B cell (primary cell): ENCODE results near the gene EXOC7. TPM values are rescaled to one million over a fixed set of nuclear protein-coding genes. Genes with fewer than 3 reads are reported as not detected.

Experiments used
- ATAC-seq: fragments of 200-7000 bp; cut with Tn5 transposase; one replicate; pipeline ENCODE4 v1.10.0; 2021; ENCODE audit warnings: low read depth, mild to moderate bottlenecking, moderate number of reproducible peaks, moderate library complexity
- CTCF ChIA-PET: fragments of 350-600 bp; sonication (Branson Sonifier 250); formaldehyde crosslinking; loops from one replicate; lab custom pipeline; 2021; ENCODE audit warnings: antibody characterized with exemption, inconsistent platforms; lab: Charles Lee
- POLR2A ChIA-PET: fragments of 350-600 bp; sonication (Branson Sonifier 250); formaldehyde crosslinking; loops from one replicate; lab custom pipeline; 2021; ENCODE audit warnings: antibody characterized with exemption; lab: Charles Lee
- DNase-seq: peaks from one replicate; pipeline ENCODE4 v3.0.0; 2013
- H2AFZ ChIP-seq: 2 replicates; pipeline ENCODE4 v1.6.1; 2012; ENCODE audit warnings: mild to moderate bottlenecking, low read depth, low read length; ENCODE audit not compliant: insufficient read depth, poor library complexity, severe bottlenecking
- H3K27ac ChIP-seq, 2 donors: 1 replicate in 1 of 2; 2 replicates in 1 of 2; pipeline ENCODE4 v1.5.1; 2012 to 2013; ENCODE audit warnings: low read length in 2 of 2, mild to moderate bottlenecking in 2 of 2, moderate library complexity in 1 of 2
- H3K27me3 ChIP-seq, 4 experiments: fragments of 200-600 bp in 1 of 4; sonication (generic) in 1 of 4; replicated peaks in 1 of 4; 1 replicate in 2 of 4; 2 replicates in 2 of 4; pipeline versions ENCODE4 v1.6.1 to v1.7.0; 2013 to 2016; ENCODE audit warnings: low read length in 3 of 4, mild to moderate bottlenecking in 2 of 4, mixed read lengths in 1 of 4, moderate library complexity in 1 of 4; ENCODE audit not compliant: insufficient read depth in 4 of 4, control insufficient read depth in 3 of 4; ENCODE audit errors: control extremely low read depth in 1 of 4
- H3K36me3 ChIP-seq, 2 experiments: replicated peaks in 1 of 2; 1 replicate in 1 of 2; 2 replicates in 1 of 2; pipeline versions ENCODE4 v1.6.1 to v1.7.1; 2013; ENCODE audit warnings: low read length in 1 of 2; ENCODE audit not compliant: insufficient read depth in 2 of 2, control insufficient read depth in 1 of 2; ENCODE audit errors: control extremely low read depth in 1 of 2, extremely low read depth in 1 of 2
- H3K4me1 ChIP-seq, 2 donors: fragments of 200-600 bp in 1 of 2; sonication (generic) in 1 of 2; 1 replicate in 1 of 2; 2 replicates in 1 of 2; pipeline versions ENCODE4 v1.5.1 to v1.6.1; 2013 to 2017; ENCODE audit warnings: low read length in 2 of 2; ENCODE audit not compliant: control insufficient read depth in 2 of 2, insufficient read depth in 2 of 2
- H3K4me2 ChIP-seq: replicated peaks from 2 replicates; pipeline ENCODE3; 2012; ENCODE audit warnings: mild to moderate bottlenecking, low read depth, low read length; ENCODE audit not compliant: poor library complexity, severe bottlenecking
- H3K4me3 ChIP-seq, 5 experiments: fragments of 200-600 bp in 1 of 5; sonication (generic) in 1 of 5; 1 replicate in 3 of 5; 2 replicates in 2 of 5; pipeline versions ENCODE4 v1.5.1 to v1.7.0; 2011 to 2016; ENCODE audit warnings: low read length in 4 of 5, mild to moderate bottlenecking in 4 of 5, low read depth in 2 of 5, control low read depth in 1 of 5, moderate library complexity in 1 of 5; ENCODE audit not compliant: insufficient read depth in 1 of 5; ENCODE audit errors: control extremely low read depth in 1 of 5, extremely low read depth in 1 of 5
- H3K79me2 ChIP-seq: fragments of 200-600 bp; sonication (generic); one replicate; pipeline ENCODE4 v1.6.0; 2016; ENCODE audit warnings: low read length; ENCODE audit not compliant: control insufficient read depth, insufficient read depth
- H3K9ac ChIP-seq: fragments of 200-600 bp; sonication (generic); 2 replicates; pipeline ENCODE4 v1.6.1; 2017; ENCODE audit warnings: mild to moderate bottlenecking, low read length, moderate library complexity
- H3K9me3 ChIP-seq, 3 donors: one replicate each; pipeline versions ENCODE4 v1.6.1 to v1.7.1; 2013; ENCODE audit warnings: low read length in 2 of 3; ENCODE audit not compliant: control insufficient read depth in 2 of 3, insufficient read depth in 1 of 3; ENCODE audit errors: control extremely low read depth in 1 of 3
- H4K20me1 ChIP-seq: 2 replicates; pipeline ENCODE4 v1.6.0; 2012; ENCODE audit warnings: mild to moderate bottlenecking, low read length; ENCODE audit not compliant: insufficient read depth, control insufficient read depth, poor library complexity, severe bottlenecking
- H3K27ac Mint-ChIP-seq: one replicate; pipeline ENCODE4 v1.8.0; 2021; ENCODE audit warnings: mixed read lengths
- H3K27me3 Mint-ChIP-seq: one replicate; pipeline ENCODE4 v1.8.0; 2021; ENCODE audit warnings: mixed read lengths
- H3K4me1 Mint-ChIP-seq: one replicate; pipeline ENCODE4 v1.8.0; 2021; ENCODE audit warnings: mixed read lengths
- H3K4me3 Mint-ChIP-seq: one replicate; pipeline ENCODE4 v1.8.0; 2021; ENCODE audit warnings: mixed read lengths
- H3K9me3 Mint-ChIP-seq: one replicate; pipeline ENCODE4 v1.8.0; 2022; ENCODE audit warnings: mixed read lengths; ENCODE audit not compliant: insufficient read depth
- EZH2 ChIP-seq: IDR thresholded peaks from 2 replicates; pipeline ENCODE4 v1.6.1; 2012; ENCODE audit warnings: borderline replicate concordance, low read depth, mild to moderate bottlenecking, moderate library complexity, low read length; ENCODE audit not compliant: insufficient read depth, poor library complexity, severe bottlenecking
- WGBS: methylation state at CpG from one replicate; pipeline ENCODE4 v1.1.5; 2013; ENCODE audit warnings: missing lambda C conversion rate; ENCODE audit not compliant: insufficient coverage; 5-methylcytosine and 5-hydroxymethylcytosine counted together
- intact Hi-C: fragments of 100-400 bp; cut with micrococcal nuclease; formaldehyde crosslinking; loops from one replicate; pipeline ENCODE4 v1.10.0; 2022
- polyA plus RNA-seq: library from polyadenylated mRNA; depleted of rRNA; stranded (reverse); fragments of >200 nt; gene quantifications from 2 replicates; pipeline ENCODE4 v1.2.3, GENCODE V29; 2012
- total RNA-seq, 2 donors: library from RNA; stranded (reverse); fragments of 120-200 nt in 1 of 2; gene quantifications; 1 replicate in 1 of 2; 2 replicates in 1 of 2; pipeline versions ENCODE4 v1.2.3 to v1.2.4, GENCODE V29; 2013 to 2022
- TF ChIP-seq, protein P1 (sequence below): fragments of 200-600 bp; IDR thresholded peaks from one replicate; pipeline ENCODE4 v1.8.0; 2022; ENCODE audit warnings: antibody characterized with exemption, mild to moderate bottlenecking

Gene EXOC7
- total and polyA plus RNA-seq, 2 donors (not counting 1 experiment from before 2014, with no cell fraction given) = 105 to 194 TPM

DNA sequence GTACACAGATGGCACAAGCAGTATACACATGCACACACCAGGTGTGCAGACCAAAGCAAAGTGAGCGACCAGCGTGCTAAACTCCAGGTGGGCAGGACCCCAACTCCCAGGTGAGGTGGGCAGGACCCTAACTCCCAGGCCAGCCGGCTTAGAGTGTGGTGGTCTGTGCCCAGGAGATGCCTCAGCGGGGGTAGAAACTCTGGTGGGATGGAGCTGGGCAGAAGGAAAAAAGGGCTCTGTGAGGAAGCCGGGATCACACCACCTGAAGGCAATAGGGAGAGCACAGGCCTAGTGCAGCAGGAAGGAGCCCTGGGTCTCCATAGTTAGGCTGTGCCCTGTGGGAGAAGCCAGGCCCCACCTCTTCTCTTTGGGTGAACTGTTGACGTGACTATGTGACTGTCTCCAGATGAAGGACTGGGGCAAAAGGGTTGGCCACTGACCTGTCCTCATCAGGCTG is 39.0 kb upstream of the EXOC7 start:
- Mint-ChIP-seq H3K9me3 (no peaks in the 10 kb centered on the region), H3K4me1 (peaks cover 64% of the 10 kb centered on the region), H3K27ac (peak overlapping the region; percentile 32), H3K27me3 (peaks cover 9% of the 10 kb centered on the region), H3K4me3 (peak overlapping the region; percentile 90)
- no peak overlapping the region for H3K27ac ChIP-seq
- ChIA-PET POLR2A (interaction anchor here (0.6 kb wide), 1 partner anchor 287 kb away, joined by 5 read pairs; the partner anchor contains the start of gene WBP2), CTCF (interaction anchor here (1.2 to 3.0 kb wide), 5 partner anchors 10 to 137 kb away, joined by 3 to 18 read pairs (median 4); no protein-coding TSS in a partner anchor)
- DNase-seq (no peak), ATAC-seq (no peak)
- intact Hi-C loops = loop anchor here (5.0 kb wide), 1 partner anchor 40 kb away; no protein-coding TSS in a partner anchor
- no peaks in the 10 kb centered on the region for H4K20me1 ChIP-seq
- H3K27me3 ChIP-seq = peaks cover 0 to 36% (median 11%) of the 10 kb centered on the region in 4 experiments
- no peak overlapping the region for H3K9ac ChIP-seq
- H3K4me2 ChIP-seq = no peak overlapping the region
- TF ChIP-seq, protein P1, sequence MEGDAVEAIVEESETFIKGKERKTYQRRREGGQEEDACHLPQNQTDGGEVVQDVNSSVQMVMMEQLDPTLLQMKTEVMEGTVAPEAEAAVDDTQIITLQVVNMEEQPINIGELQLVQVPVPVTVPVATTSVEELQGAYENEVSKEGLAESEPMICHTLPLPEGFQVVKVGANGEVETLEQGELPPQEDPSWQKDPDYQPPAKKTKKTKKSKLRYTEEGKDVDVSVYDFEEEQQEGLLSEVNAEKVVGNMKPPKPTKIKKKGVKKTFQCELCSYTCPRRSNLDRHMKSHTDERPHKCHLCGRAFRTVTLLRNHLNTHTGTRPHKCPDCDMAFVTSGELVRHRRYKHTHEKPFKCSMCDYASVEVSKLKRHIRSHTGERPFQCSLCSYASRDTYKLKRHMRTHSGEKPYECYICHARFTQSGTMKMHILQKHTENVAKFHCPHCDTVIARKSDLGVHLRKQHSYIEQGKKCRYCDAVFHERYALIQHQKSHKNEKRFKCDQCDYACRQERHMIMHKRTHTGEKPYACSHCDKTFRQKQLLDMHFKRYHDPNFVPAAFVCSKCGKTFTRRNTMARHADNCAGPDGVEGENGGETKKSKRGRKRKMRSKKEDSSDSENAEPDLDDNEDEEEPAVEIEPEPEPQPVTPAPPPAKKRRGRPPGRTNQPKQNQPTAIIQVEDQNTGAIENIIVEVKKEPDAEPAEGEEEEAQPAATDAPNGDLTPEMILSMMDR = no peak
- no peak for TF ChIP-seq EZH2
- H3K36me3 ChIP-seq = no peaks in the 10 kb centered on the region
- H3K9me3 ChIP-seq = peaks cover 0 to 10% (median 0%) of the 10 kb centered on the region in 3 donors
- WGBS = 92% methylated on average over 4 of the region's 6 CpGs
- H2AFZ ChIP-seq = no peak overlapping the region
- H3K79me2 ChIP-seq = no peaks in the 10 kb centered on the region
- no peak overlapping the region for H3K4me3 ChIP-seq
- H3K4me1 ChIP-seq = peaks cover 60 to 71% of the 10 kb centered on the region in 2 donors

DNA sequence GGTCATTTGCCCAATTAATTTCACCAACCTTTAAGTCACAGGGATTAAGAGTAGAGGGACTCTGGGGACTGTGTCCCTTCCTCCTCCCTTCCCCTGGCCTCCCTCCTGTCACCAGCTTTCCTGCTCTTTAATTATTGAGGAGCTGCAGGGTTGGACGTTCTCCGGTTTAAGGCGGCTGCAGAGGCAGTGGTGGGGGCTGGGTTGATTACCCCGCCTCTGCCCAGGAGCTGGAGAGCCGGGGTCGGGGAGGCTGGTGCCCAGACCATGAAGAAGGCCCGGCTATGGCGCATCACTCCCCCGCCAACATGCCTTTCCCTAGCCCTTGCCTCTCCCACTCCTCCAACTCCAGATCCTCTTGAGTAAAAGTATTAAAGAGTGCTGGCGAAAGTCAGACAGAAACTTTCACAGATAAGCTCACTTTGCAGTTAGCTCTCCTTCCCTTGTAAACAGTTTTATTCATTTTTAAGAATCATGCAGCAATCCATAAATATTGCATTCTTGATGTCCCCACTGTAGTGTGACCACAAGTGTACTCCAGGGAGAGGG is 38.5 kb upstream of the EXOC7 start:
- H3K27me3 ChIP-seq = peaks cover 0 to 41% (median 11%) of the 10 kb centered on the region in 4 experiments
- TF ChIP-seq, protein P1 = no peak
- no peak for TF ChIP-seq EZH2
- peak overlapping the region; percentile 99 for H3K4me2 ChIP-seq
- peak overlapping the region; percentile 90 for H3K4me3 Mint-ChIP-seq
- H3K79me2 ChIP-seq = no peaks in the 10 kb centered on the region
- peaks cover 0 to 10% (median 0%) of the 10 kb centered on the region in 3 donors for H3K9me3 ChIP-seq
- H2AFZ ChIP-seq = peak overlapping the region; percentile 83
- no peaks in the 10 kb centered on the region for H4K20me1 ChIP-seq
- H3K9ac ChIP-seq = no peak overlapping the region
- peaks cover 9% of the 10 kb centered on the region for H3K27me3 Mint-ChIP-seq
- ChIA-PET CTCF (interaction anchor here (0.6 to 3.0 kb wide), 6 partner anchors 10 to 142 kb away, joined by 3 to 18 read pairs (median 4); no protein-coding TSS in a partner anchor), POLR2A (interaction anchor here (0.6 kb wide), 1 partner anchor 287 kb away, joined by 5 read pairs; the partner anchor contains the start of gene WBP2)
- intact Hi-C loops = loop anchor here (5.0 kb wide), 1 partner anchor 40 kb away; no protein-coding TSS in a partner anchor
- H3K4me1 Mint-ChIP-seq = peaks cover 61% of the 10 kb centered on the region
- WGBS = 60% methylated on average over 3 of the region's 10 CpGs
- peak overlapping the region; percentile 32 for H3K27ac Mint-ChIP-seq
- H3K27ac ChIP-seq = no peak overlapping the region
- peaks cover 60 to 68% of the 10 kb centered on the region in 2 donors for H3K4me1 ChIP-seq
- H3K9me3 Mint-ChIP-seq = no peaks in the 10 kb centered on the region
- H3K4me3 ChIP-seq = no peak overlapping the region
- no peaks in the 10 kb centered on the region for H3K36me3 ChIP-seq
- no peak for ATAC-seq
- no peak for DNase-seq
